Measurements from ENCODE around the gene HPSE2.

The HPSE2 gene

DNA sequence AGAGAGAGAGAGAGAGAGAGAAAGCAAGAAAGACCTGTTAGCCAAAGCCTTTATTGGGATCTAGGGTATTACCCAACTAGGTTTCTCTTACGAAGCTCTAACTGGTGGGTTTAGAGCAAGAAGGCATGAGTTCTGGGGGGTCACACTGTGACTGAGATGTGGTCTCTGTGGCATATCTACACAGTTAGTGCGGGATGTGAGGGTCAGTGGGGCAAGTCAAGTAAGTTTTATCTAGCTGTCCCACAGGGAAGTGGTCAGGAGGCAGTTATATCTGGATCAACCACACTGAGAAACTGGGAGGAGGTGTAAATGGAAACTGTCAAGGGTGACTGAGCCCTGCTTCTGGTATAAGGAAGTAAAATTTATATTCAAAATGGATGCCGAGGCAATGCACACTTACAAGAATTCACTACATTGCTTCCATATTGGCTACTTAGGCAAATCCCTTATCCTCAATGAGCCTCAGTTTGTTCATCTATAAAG lies 457.3 kb downstream of the HPSE2 start:
- no peaks in the 10 kb centered on the region for H3K4me1 ChIP-seq (ENCODE audit: insufficient read depth, insufficient read length)
- TF ChIP-seq SUZ12 (IDR thresholded peaks at IDR 0.05; ENCODE audit: extremely low read depth, insufficient read depth, insufficient read length) (no peak), YY1 (IDR thresholded peaks at IDR 0.05; ENCODE audit: insufficient read depth, insufficient read length) (no peak), ZNF274 (IDR thresholded peaks at IDR 0.05; ENCODE audit: low read depth, low read length) (no peak)
- no peak overlapping the region for H3K4me3 ChIP-seq (ENCODE audit: insufficient read length, low read depth)
- DNase-seq (ENCODE audit: low read depth, low spot score) = no peak
- no peaks in the 10 kb centered on the region for H3K36me3 ChIP-seq (ENCODE audit: insufficient read depth, insufficient read length, low read length)
- H3K27me3 ChIP-seq (ENCODE audit: insufficient read depth, insufficient read length) = no peaks in the 10 kb centered on the region
- no peaks in the 10 kb centered on the region for H3K9me3 ChIP-seq (ENCODE audit: insufficient read depth, low read length)
- no peak overlapping the region for H3K9ac ChIP-seq (ENCODE audit: insufficient read length, low read depth)

DNA sequence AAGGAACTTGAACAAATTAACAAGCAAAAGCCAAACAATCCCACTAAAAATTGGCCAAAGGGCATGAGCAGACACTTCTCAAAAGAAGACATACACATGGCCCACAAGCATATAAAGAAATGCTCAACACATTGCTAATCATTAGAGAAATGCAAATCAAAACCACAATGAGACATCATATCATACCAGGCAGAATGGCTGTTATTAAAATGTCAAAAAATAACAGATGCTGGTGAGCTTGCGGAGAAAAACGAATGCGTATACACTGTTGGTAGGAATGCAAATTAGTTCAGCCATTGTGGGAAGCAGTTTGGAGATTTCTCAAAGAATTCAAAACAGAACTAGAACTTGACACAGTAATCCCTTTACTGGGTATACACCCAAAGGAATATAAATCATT lies 477.2 kb downstream of the HPSE2 start:
- Histone ChIP-seq H3K9ac (ENCODE audit: insufficient read length, low read depth) (no peak overlapping the region), H3K9me3 (ENCODE audit: insufficient read depth, low read length) (no peaks in the 10 kb centered on the region), H3K36me3 (ENCODE audit: insufficient read depth, insufficient read length, low read length) (no peaks in the 10 kb centered on the region), H3K27me3 (ENCODE audit: insufficient read depth, insufficient read length) (no peaks in the 10 kb centered on the region), H3K4me1 (ENCODE audit: insufficient read depth, insufficient read length) (no peaks in the 10 kb centered on the region), H3K4me3 (ENCODE audit: insufficient read length, low read depth) (no peak overlapping the region)
- no peak for DNase-seq (ENCODE audit: low read depth, low spot score)
- TF ChIP-seq YY1 (IDR thresholded peaks at IDR 0.05; ENCODE audit: insufficient read depth, insufficient read length) = no peak
- no peak for TF ChIP-seq SUZ12 (IDR thresholded peaks at IDR 0.05; ENCODE audit: extremely low read depth, insufficient read depth, insufficient read length)
- TF ChIP-seq ZNF274 (IDR thresholded peaks at IDR 0.05; ENCODE audit: low read depth, low read length) = no peak

DNA sequence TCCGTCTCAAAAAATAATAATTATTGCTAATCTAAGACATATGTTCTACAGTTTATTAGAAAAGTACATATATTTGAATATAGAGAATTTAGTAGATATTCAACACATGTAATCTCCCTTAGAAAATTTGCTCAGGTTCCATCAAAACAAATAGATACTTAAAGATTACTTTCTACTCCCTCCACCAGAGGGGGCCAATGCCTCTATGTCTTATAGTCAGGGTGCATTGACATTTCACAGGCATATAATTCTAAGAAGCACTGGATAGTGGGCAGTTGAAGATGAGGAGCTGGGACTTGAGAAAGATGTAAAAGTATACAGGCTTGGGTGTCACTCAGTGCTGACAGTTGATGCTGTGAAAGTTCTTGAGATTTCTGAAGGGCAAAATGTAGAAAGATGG lies 487.4 kb downstream of the HPSE2 start:
- H3K9me3 ChIP-seq (ENCODE audit: insufficient read depth, low read length) = no peaks in the 10 kb centered on the region
- TF ChIP-seq SUZ12 (IDR thresholded peaks at IDR 0.05; ENCODE audit: extremely low read depth, insufficient read depth, insufficient read length) = no peak
- no peaks in the 10 kb centered on the region for H3K27me3 ChIP-seq (ENCODE audit: insufficient read depth, insufficient read length)
- H3K36me3 ChIP-seq (ENCODE audit: insufficient read depth, insufficient read length, low read length) = no peaks in the 10 kb centered on the region
- H3K9ac ChIP-seq (ENCODE audit: insufficient read length, low read depth) = no peak overlapping the region
- peak; percentile 8 for DNase-seq (ENCODE audit: low read depth, low spot score)
- H3K4me3 ChIP-seq (ENCODE audit: insufficient read length, low read depth) = no peak overlapping the region
- H3K4me1 ChIP-seq (ENCODE audit: insufficient read depth, insufficient read length) = no peaks in the 10 kb centered on the region

DNA sequence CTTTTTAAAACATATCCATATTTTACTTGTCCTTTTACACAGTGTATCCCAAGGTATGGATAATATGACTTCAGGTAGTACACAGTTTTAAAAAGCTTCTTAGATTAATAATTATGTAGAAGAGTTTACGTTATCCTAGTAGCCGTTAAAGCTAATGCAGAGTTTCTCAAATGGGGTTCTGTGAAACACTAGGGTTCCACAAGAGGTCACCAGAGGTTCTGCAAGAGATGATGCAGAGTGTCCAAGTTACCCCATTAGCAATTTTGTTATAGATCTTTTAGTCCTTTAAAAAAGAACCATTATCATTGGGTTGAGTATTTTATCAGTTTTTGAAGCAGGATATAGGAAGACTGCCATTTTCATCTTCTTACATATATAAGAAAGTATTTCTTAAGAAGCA lies 490.0 kb downstream of the HPSE2 start:
- peak; percentile 3 for DNase-seq (ENCODE audit: low read depth, low spot score)
- Histone ChIP-seq H3K9ac (ENCODE audit: insufficient read length, low read depth) (no peak overlapping the region), H3K9me3 (ENCODE audit: insufficient read depth, low read length) (no peaks in the 10 kb centered on the region), H3K4me3 (ENCODE audit: insufficient read length, low read depth) (no peak overlapping the region), H3K36me3 (ENCODE audit: insufficient read depth, insufficient read length, low read length) (no peaks in the 10 kb centered on the region), H3K27me3 (ENCODE audit: insufficient read depth, insufficient read length) (no peaks in the 10 kb centered on the region), H3K4me1 (ENCODE audit: insufficient read depth, insufficient read length) (no peaks in the 10 kb centered on the region)
- TF ChIP-seq ZNF274 (IDR thresholded peaks at IDR 0.05; ENCODE audit: low read depth, low read length) (no peak), SUZ12 (IDR thresholded peaks at IDR 0.05; ENCODE audit: extremely low read depth, insufficient read depth, insufficient read length) (no peak), YY1 (IDR thresholded peaks at IDR 0.05; ENCODE audit: insufficient read depth, insufficient read length) (no peak)

DNA sequence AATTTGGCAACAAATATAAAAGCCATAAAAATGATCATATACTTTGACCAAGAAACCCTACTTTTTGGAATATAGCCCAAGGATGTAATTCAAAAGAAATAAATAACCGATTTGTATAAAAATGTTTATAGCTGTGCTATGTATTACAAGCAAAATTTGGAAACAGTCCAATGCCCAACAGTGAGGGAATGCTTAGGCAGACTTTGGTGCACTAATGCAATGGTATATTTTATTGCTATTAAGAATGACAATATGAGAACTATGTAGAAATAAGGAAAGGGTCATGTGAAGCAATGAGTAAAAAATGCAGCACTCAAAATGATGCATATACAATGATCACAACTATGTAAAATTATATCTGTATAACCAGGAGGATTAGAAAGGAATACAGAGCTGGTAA lies 515.1 kb downstream of the HPSE2 start:
- no peak for DNase-seq (ENCODE audit: low read depth, low spot score)
- TF ChIP-seq ZNF274 (IDR thresholded peaks at IDR 0.05; ENCODE audit: low read depth, low read length) (no peak), SUZ12 (IDR thresholded peaks at IDR 0.05; ENCODE audit: extremely low read depth, insufficient read depth, insufficient read length) (no peak), YY1 (IDR thresholded peaks at IDR 0.05; ENCODE audit: insufficient read depth, insufficient read length) (no peak)
- no peaks in the 10 kb centered on the region for H3K4me1 ChIP-seq (ENCODE audit: insufficient read depth, insufficient read length)
- H3K27me3 ChIP-seq (ENCODE audit: insufficient read depth, insufficient read length) = no peaks in the 10 kb centered on the region
- no peak overlapping the region for H3K4me3 ChIP-seq (ENCODE audit: insufficient read length, low read depth)
- no peaks in the 10 kb centered on the region for H3K9me3 ChIP-seq (ENCODE audit: insufficient read depth, low read length)
- H3K36me3 ChIP-seq (ENCODE audit: insufficient read depth, insufficient read length, low read length) = no peaks in the 10 kb centered on the region
- H3K9ac ChIP-seq (ENCODE audit: insufficient read length, low read depth) = no peak overlapping the region

DNA sequence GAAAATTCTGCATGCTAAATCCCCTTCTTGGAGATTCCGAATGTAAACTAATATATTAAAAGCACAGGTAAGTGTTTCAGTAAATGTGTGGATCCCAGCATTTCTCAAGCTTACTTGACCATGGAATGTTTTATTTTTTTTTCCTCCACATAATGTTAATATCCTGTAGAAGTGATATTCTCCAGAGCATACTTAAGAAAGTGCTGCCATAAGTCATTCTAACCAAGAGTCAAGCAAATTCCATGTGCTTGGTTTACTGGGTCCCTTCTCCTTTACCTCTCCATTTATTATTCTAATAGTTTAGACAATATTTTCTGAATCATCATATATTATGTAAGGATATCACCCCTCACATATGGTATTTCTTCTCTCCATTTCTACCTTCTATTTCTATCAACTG lies 522.1 kb downstream of the HPSE2 start:
- Histone ChIP-seq H3K27me3 (ENCODE audit: insufficient read depth, insufficient read length) (no peaks in the 10 kb centered on the region), H3K4me3 (ENCODE audit: insufficient read length, low read depth) (no peak overlapping the region), H3K4me1 (ENCODE audit: insufficient read depth, insufficient read length) (no peaks in the 10 kb centered on the region), H3K36me3 (ENCODE audit: insufficient read depth, insufficient read length, low read length) (no peaks in the 10 kb centered on the region), H3K9ac (ENCODE audit: insufficient read length, low read depth) (no peak overlapping the region), H3K9me3 (ENCODE audit: insufficient read depth, low read length) (no peaks in the 10 kb centered on the region)
- no peak for DNase-seq (ENCODE audit: low read depth, low spot score)
- no peak for TF ChIP-seq YY1 (IDR thresholded peaks at IDR 0.05; ENCODE audit: insufficient read depth, insufficient read length)
- no peak for TF ChIP-seq SUZ12 (IDR thresholded peaks at IDR 0.05; ENCODE audit: extremely low read depth, insufficient read depth, insufficient read length)
- TF ChIP-seq ZNF274 (IDR thresholded peaks at IDR 0.05; ENCODE audit: low read depth, low read length) = no peak

DNA sequence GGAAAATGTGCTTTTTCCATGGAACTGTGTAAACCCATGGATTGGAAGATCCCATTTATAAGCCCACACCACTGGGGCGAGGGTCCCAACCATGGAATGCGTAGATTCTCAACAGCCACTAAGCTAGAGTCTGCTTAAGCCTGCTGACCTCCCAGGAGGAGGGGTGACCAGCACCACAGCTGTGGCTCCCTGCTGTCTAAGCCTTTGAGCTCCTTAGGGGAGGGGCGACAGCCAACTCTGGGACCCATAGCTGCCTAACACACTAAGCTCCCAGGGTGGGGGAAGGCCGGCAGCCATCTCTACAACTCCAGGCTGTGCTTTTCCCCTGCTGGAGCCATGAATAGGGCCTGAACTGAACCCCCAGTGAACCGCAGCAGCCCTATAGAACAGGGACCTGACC lies 539.1 kb downstream of the HPSE2 start:
- Histone ChIP-seq H3K4me1 (ENCODE audit: insufficient read depth, insufficient read length) (no peaks in the 10 kb centered on the region), H3K9me3 (ENCODE audit: insufficient read depth, low read length) (no peaks in the 10 kb centered on the region), H3K4me3 (ENCODE audit: insufficient read length, low read depth) (no peak overlapping the region), H3K36me3 (ENCODE audit: insufficient read depth, insufficient read length, low read length) (no peaks in the 10 kb centered on the region), H3K9ac (ENCODE audit: insufficient read length, low read depth) (no peak overlapping the region), H3K27me3 (ENCODE audit: insufficient read depth, insufficient read length) (no peaks in the 10 kb centered on the region)
- DNase-seq (ENCODE audit: low read depth, low spot score) = no peak
- TF ChIP-seq SUZ12 (IDR thresholded peaks at IDR 0.05; ENCODE audit: extremely low read depth, insufficient read depth, insufficient read length) (no peak), YY1 (IDR thresholded peaks at IDR 0.05; ENCODE audit: insufficient read depth, insufficient read length) (no peak), ZNF274 (IDR thresholded peaks at IDR 0.05; ENCODE audit: low read depth, low read length) (no peak)

DNA sequence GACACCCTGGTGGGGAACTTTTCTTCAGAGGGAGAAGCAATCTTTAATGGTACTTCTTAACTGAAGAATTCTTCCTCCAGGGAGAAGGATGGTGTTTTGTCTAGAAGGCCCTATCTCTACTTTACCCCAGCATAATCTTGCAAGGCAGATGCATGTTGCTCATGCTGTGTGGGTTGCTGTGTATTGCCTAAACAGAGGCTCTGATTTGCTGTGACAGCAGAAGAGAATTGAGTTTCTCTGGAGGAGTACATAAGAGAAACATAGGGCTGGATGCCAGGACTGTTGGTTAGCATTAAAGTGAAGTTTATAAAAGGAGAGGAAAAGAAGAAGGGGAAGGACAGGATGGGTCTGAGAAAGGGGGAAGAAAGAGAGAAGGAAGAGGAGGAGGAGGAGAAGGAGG lies 540.8 kb downstream of the HPSE2 start:
- H3K4me3 ChIP-seq (ENCODE audit: insufficient read length, low read depth) = no peak overlapping the region
- H3K9me3 ChIP-seq (ENCODE audit: insufficient read depth, low read length) = no peaks in the 10 kb centered on the region
- no peaks in the 10 kb centered on the region for H3K36me3 ChIP-seq (ENCODE audit: insufficient read depth, insufficient read length, low read length)
- DNase-seq (ENCODE audit: low read depth, low spot score) = no peak
- TF ChIP-seq YY1 (IDR thresholded peaks at IDR 0.05; ENCODE audit: insufficient read depth, insufficient read length) (no peak), SUZ12 (IDR thresholded peaks at IDR 0.05; ENCODE audit: extremely low read depth, insufficient read depth, insufficient read length) (no peak), ZNF274 (IDR thresholded peaks at IDR 0.05; ENCODE audit: low read depth, low read length) (no peak)
- no peak overlapping the region for H3K9ac ChIP-seq (ENCODE audit: insufficient read length, low read depth)
- no peaks in the 10 kb centered on the region for H3K27me3 ChIP-seq (ENCODE audit: insufficient read depth, insufficient read length)
- H3K4me1 ChIP-seq (ENCODE audit: insufficient read depth, insufficient read length) = no peaks in the 10 kb centered on the region

Measured in NT2/D1 (cell line).